HL-60 (cell line): ENCODE results near the gene ADGRL3.

ENCODE experiments used
- DNase-seq, 2 experiments: peaks; one replicate each; pipeline ENCODE4 v3.0.0-alpha.2; 2010 to 2020; ENCODE audit warnings: low read depth in 1 of 2, low spot score in 1 of 2
- H3K27ac ChIP-seq: fragments of 250-450 bp; sonication (Bioruptor Pico); replicated peaks from 2 replicates; pipeline ENCODE4 v1.5.1; 2020; ENCODE audit warnings: mild to moderate bottlenecking, moderate library complexity
- H3K27me3 ChIP-seq: fragments of 250-450 bp; sonication (Bioruptor Pico); 2 replicates; pipeline ENCODE4 v1.5.1; 2021; ENCODE audit warnings: mild to moderate bottlenecking, moderate library complexity; ENCODE audit not compliant: insufficient read depth, poor library complexity, severe bottlenecking
- H3K4me3 ChIP-seq: replicated peaks from 2 replicates; pipeline ENCODE4 v1.5.1; 2011; ENCODE audit warnings: mild to moderate bottlenecking, control low read depth, low read length; ENCODE audit not compliant: insufficient read depth
- CTCF ChIP-seq: IDR thresholded peaks from one replicate; pipeline ENCODE4 v1.5.1; 2011; ENCODE audit warnings: low read length, control low read depth, inconsistent platforms; ENCODE audit not compliant: insufficient read depth
- GABPA ChIP-seq: IDR thresholded peaks from 2 replicates; pipeline ENCODE4 v1.6.1; 2012; ENCODE audit warnings: low read depth
- POLR2AphosphoS5 ChIP-seq: IDR thresholded peaks from 2 replicates; pipeline ENCODE4 v1.6.1; 2012; ENCODE audit warnings: low read depth
- REST ChIP-seq: IDR thresholded peaks from 2 replicates; pipeline ENCODE4 v1.6.1; 2012; ENCODE audit warnings: low read depth; ENCODE audit not compliant: insufficient replicate concordance
- SPI1 ChIP-seq: IDR thresholded peaks from 2 replicates; pipeline ENCODE4 v1.6.1; 2012; ENCODE audit warnings: low read depth, mild to moderate bottlenecking, borderline replicate concordance

Gene ADGRL3

GRCh38 chr4:61405307-61405706 is 205.2 kb downstream of the ADGRL3 start:
- H3K27ac ChIP-seq, result no peak overlapping the region
- no peak for DNase-seq
- no peaks in the 10 kb centered on the region for H3K27me3 ChIP-seq
- H3K4me3 ChIP-seq, result no peak overlapping the region
- TF ChIP-seq CTCF (no peak), POLR2AphosphoS5 (no peak)

GRCh38 chr4:61406677-61407076 is 206.6 kb downstream of the ADGRL3 start:
- TF ChIP-seq GABPA (no peak), POLR2AphosphoS5 (no peak), SPI1 (no peak), CTCF (no peak)
- Histone ChIP-seq H3K4me3 (no peak overlapping the region), H3K27me3 (no peaks in the 10 kb centered on the region), H3K27ac (no peak overlapping the region)
- no peak for DNase-seq

GRCh38 chr4:61407642-61408618 is 207.8 kb downstream of the ADGRL3 start:
- TF ChIP-seq CTCF (no peak), POLR2AphosphoS5 (no peak), REST (no peak), GABPA (no peak), SPI1 (no peak)
- DNase-seq, result no peak
- Histone ChIP-seq H3K27me3 (no peaks in the 10 kb centered on the region), H3K27ac (no peak overlapping the region), H3K4me3 (no peak overlapping the region)

GRCh38 chr4:61408861-61409260 is 208.7 kb downstream of the ADGRL3 start:
- TF ChIP-seq CTCF (no peak), GABPA (no peak), POLR2AphosphoS5 (no peak)
- Histone ChIP-seq H3K4me3 (no peak overlapping the region), H3K27me3 (no peaks in the 10 kb centered on the region), H3K27ac (no peak overlapping the region)
- DNase-seq, result no peak
